HCT116 (cell line): ENCODE measurements around the gene S100A13. TPM values are rescaled to one million over a fixed set of nuclear protein-coding genes. Genes with fewer than 3 reads are reported as not detected.

Source experiments
- ATAC-seq: fragments of 200-7000 bp; cut with Tn5 transposase; 2 replicates; pipeline ENCODE4 v1.9.1; 2020; ENCODE audit warnings: mild to moderate bottlenecking, moderate library complexity
- BruUV-seq: library from RNA; stranded (reverse); fragments of 400-500 nt; replicated peaks from 2 replicates; lab custom pipeline; 2021; lab: Mats Ljungman, UMichigan
- CTCF ChIA-PET: fragments of 300-600 bp; sonication (Branson Sonifier 250); formaldehyde crosslinking; loops from one replicate; lab custom pipeline; 2021; ENCODE audit warnings: antibody characterized with exemption; lab: Charles Lee
- POLR2A ChIA-PET: fragments of 300-600, 350-600 bp; sonication (Branson Sonifier 250); formaldehyde crosslinking; loops from one replicate; lab custom pipeline; 2021; ENCODE audit warnings: antibody characterized with exemption; lab: Charles Lee
- RAD21 ChIA-PET, 2 experiments: fragments of 300-600 bp; sonication (Branson Sonifier 250); formaldehyde crosslinking; loops; one replicate each; lab custom pipeline; 2023; ENCODE audit warnings: low total read pairs in 2 of 2; ENCODE audit not compliant: uncharacterized antibody in 2 of 2, unreplicated experiment in 2 of 2, low non-redundant PET in 1 of 2; lab: Charles Lee
- DNase-seq: peaks from one replicate; pipeline ENCODE4 v3.0.0-alpha.2; 2010; ENCODE audit warnings: low read depth, low spot score
- H2AFZ ChIP-seq: fragments of 200-600 bp; shearing (Covaris generic), sonication (generic); 2 replicates; pipeline ENCODE4 v1.6.1; 2017; ENCODE audit warnings: low read depth, mixed run types, mixed read lengths, antibody characterized with exemption, low read length; ENCODE audit not compliant: poor library complexity, severe bottlenecking
- H3K27ac ChIP-seq: 2 replicates; pipeline ENCODE4 v1.5.1; 2012; ENCODE audit warnings: low read depth, low read length
- H3K27me3 ChIP-seq: fragments of 200-600 bp; sonication (generic); 2 replicates; pipeline ENCODE4 v1.6.1; 2016; ENCODE audit warnings: mixed run types, low read length, mixed read lengths; ENCODE audit not compliant: insufficient read depth
- H3K36me3 ChIP-seq, 2 experiments: fragments of 200-500 bp in 1 of 2; fragments of 200-600 bp in 1 of 2; sonication (Bioruptor generic) in 1 of 2; sonication (generic) in 1 of 2; 2 replicates each; pipeline versions ENCODE4 v1.5.1 to v1.6.1; 2014 to 2016; ENCODE audit warnings: low read length in 2 of 2, inconsistent platforms in 1 of 2, mixed read lengths in 1 of 2, mixed run types in 1 of 2; ENCODE audit not compliant: insufficient read depth in 2 of 2, control insufficient read depth in 1 of 2
- H3K4me1 ChIP-seq, 2 experiments: fragments of 200-600 bp in 1 of 2; sonication (generic) in 1 of 2; 2 replicates each; pipeline versions ENCODE4 v1.5.1 to v1.6.1; 2012 to 2017; ENCODE audit warnings: low read length in 2 of 2, inconsistent platforms in 1 of 2, mild to moderate bottlenecking in 1 of 2, mixed read lengths in 1 of 2, mixed run types in 1 of 2, moderate library complexity in 1 of 2; ENCODE audit not compliant: insufficient read depth in 2 of 2, control insufficient read depth in 1 of 2
- H3K4me2 ChIP-seq: fragments of 200-600 bp; sonication (generic); 2 replicates; pipeline ENCODE4 v1.6.1; 2017; ENCODE audit warnings: mixed run types, low read length, mixed read lengths
- H3K4me3 ChIP-seq, 2 experiments: fragments of 200-600 bp in 1 of 2; sonication (generic) in 1 of 2; replicated peaks in 1 of 2; 2 replicates each; pipeline ENCODE4 v1.5.1; 2011 to 2016; ENCODE audit warnings: low read length in 2 of 2, control low read depth in 1 of 2, low read depth in 1 of 2, mild to moderate bottlenecking in 1 of 2, mixed read lengths in 1 of 2, mixed run types in 1 of 2
- H3K79me2 ChIP-seq: fragments of 200-600 bp; sonication (generic); 2 replicates; pipeline ENCODE4 v1.6.1; 2017; ENCODE audit warnings: mild to moderate bottlenecking, mixed run types, low read length, moderate library complexity, mixed read lengths; ENCODE audit not compliant: insufficient read depth
- H3K9ac ChIP-seq: fragments of 200-600 bp; sonication (generic); 2 replicates; pipeline ENCODE4 v1.6.1; 2016; ENCODE audit warnings: low read length, mixed read lengths
- H3K9me2 ChIP-seq: fragments of 200-600 bp; sonication (generic), shearing (Covaris generic); 2 replicates; pipeline ENCODE4 v1.6.1; 2017; ENCODE audit warnings: mixed run types, mild to moderate bottlenecking, moderate library complexity; ENCODE audit not compliant: insufficient read depth
- H3K9me3 ChIP-seq, 2 experiments: fragments of 200-500 bp in 1 of 2; fragments of 200-600 bp in 1 of 2; sonication (Bioruptor generic) in 1 of 2; sonication (generic) in 1 of 2; 2 replicates each; pipeline ENCODE4 v1.6.1; 2014 to 2017; ENCODE audit warnings: low read length in 2 of 2, mixed read lengths in 2 of 2, inconsistent platforms in 1 of 2, low read depth in 1 of 2, mild to moderate bottlenecking in 1 of 2, mixed run types in 1 of 2, moderate library complexity in 1 of 2; ENCODE audit not compliant: control insufficient read depth in 1 of 2, insufficient read depth in 1 of 2
- H4K20me1 ChIP-seq: fragments of 200-600 bp; sonication (generic), shearing (Covaris generic); 2 replicates; pipeline ENCODE4 v1.6.1; 2017; ENCODE audit warnings: mixed run types, mild to moderate bottlenecking, moderate library complexity; ENCODE audit not compliant: insufficient read depth
- ATF3 ChIP-seq: IDR thresholded peaks from 2 replicates; pipeline ENCODE4 v1.6.1; 2012
- CBX3 ChIP-seq: IDR thresholded peaks from 2 replicates; pipeline ENCODE4 v1.6.1; 2012; ENCODE audit warnings: low read depth
- EGR1 ChIP-seq: IDR thresholded peaks from 2 replicates; pipeline ENCODE4 v1.6.1; 2012; ENCODE audit warnings: low read depth
- ELF1 ChIP-seq: IDR thresholded peaks from 2 replicates; pipeline ENCODE4 v1.6.1; 2012; ENCODE audit warnings: low read depth, borderline replicate concordance
- EZH2 ChIP-seq: fragments of 200-600 bp; sonication (generic); IDR thresholded peaks from 2 replicates; pipeline ENCODE4 v1.6.1; 2017; ENCODE audit warnings: antibody characterized with exemption, mixed run types
- FOSL1 ChIP-seq: IDR thresholded peaks from 2 replicates; pipeline ENCODE4 v1.6.1; 2012; ENCODE audit warnings: low read depth
- JUND ChIP-seq: IDR thresholded peaks from 2 replicates; pipeline ENCODE4 v1.6.1; 2012
- POLR2A ChIP-seq: IDR thresholded peaks from 2 replicates; pipeline ENCODE4 v1.7.0; 2011; ENCODE audit warnings: borderline replicate concordance; ENCODE audit not compliant: insufficient read depth, insufficient read length; ENCODE audit errors: extremely low read depth
- POLR2AphosphoS5 ChIP-seq: IDR thresholded peaks from 2 replicates; pipeline ENCODE4 v1.6.1; 2011; ENCODE audit warnings: mild to moderate bottlenecking, low read depth, low read length, moderate library complexity
- RAD21 ChIP-seq: IDR thresholded peaks from 2 replicates; pipeline ENCODE4 v1.6.1; 2012; ENCODE audit warnings: low read depth, mild to moderate bottlenecking
- SP1 ChIP-seq: IDR thresholded peaks from 2 replicates; pipeline ENCODE4 v1.6.1; 2012; ENCODE audit warnings: low read depth
- SRF ChIP-seq: IDR thresholded peaks from 2 replicates; pipeline ENCODE4 v1.6.1; 2012; ENCODE audit warnings: low read depth
- TCF7L2 ChIP-seq: IDR thresholded peaks from 2 replicates; pipeline ENCODE4 v1.7.0; 2011; ENCODE audit warnings: borderline replicate concordance, inconsistent platforms; ENCODE audit not compliant: insufficient read depth, insufficient read length; ENCODE audit errors: extremely low read depth
- ZNF274 ChIP-seq: fragments of 200-500 bp; sonication (Bioruptor generic); IDR thresholded peaks from 2 replicates; pipeline ENCODE4 v1.6.1; 2014; ENCODE audit warnings: mild to moderate bottlenecking, low read depth, low read length, inconsistent platforms
- intact Hi-C: fragments of 100-400 bp; cut with micrococcal nuclease; formaldehyde crosslinking; loops from 2 replicates; pipeline ENCODE4 v1.10.0; 2022
- total RNA-seq: library from RNA; stranded (reverse); gene quantifications from one replicate; pipeline ENCODE4 v1.2.1, GENCODE V29; 2021; ENCODE audit not compliant: unreplicated experiment
- TF ChIP-seq, protein P1 (sequence below): IDR thresholded peaks from 2 replicates; pipeline ENCODE4 v1.6.1; 2012; ENCODE audit warnings: low read depth
- TF ChIP-seq, protein P2 (sequence below), 3 experiments: fragments of 200-600 bp in 1 of 3; sonication (generic) in 1 of 3; IDR thresholded peaks in 2 of 3; conservative IDR thresholded peaks in 1 of 3; 2 replicates each; pipeline ENCODE4 v1.5.1; 2012 to 2017; ENCODE audit warnings: low read depth in 2 of 3, low read length in 2 of 3, antibody characterized with exemption in 1 of 3, borderline replicate concordance in 1 of 3, control low read depth in 1 of 3, mild to moderate bottlenecking in 1 of 3, mixed read lengths in 1 of 3, mixed run types in 1 of 3, moderate library complexity in 1 of 3; ENCODE audit not compliant: insufficient read depth in 1 of 3
- TF ChIP-seq, protein P3 (sequence below): IDR thresholded peaks from 2 replicates; pipeline ENCODE4 v1.6.1; 2011; ENCODE audit warnings: mild to moderate bottlenecking, low read length, moderate library complexity; ENCODE audit not compliant: insufficient replicate concordance; ENCODE audit errors: extremely low read depth
- TF ChIP-seq, protein P4 (sequence below): IDR thresholded peaks from 2 replicates; pipeline ENCODE4 v1.6.1; 2012

S100A13 gene
- total RNA-seq, 1 experiment from 2014 or later: 143 TPM

DNA sequence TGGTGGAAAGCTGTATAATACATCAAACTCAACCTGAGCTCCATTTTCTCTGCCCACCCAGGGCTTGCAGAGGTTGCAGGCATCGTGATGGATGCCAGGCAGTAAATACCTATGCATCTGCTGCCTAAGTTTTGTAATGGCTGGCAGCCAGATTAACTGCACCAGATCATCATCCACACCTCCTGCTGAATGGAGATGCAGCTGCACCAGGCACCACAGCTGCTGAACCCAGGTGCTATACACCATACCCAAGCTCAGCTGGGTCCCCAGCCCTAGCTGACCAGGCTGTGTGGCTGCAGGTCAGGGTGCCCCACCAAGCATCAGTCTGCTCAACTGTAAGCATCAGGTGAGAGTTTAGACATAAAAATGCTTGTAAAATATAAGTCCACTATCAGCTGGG lies 24.5 kb upstream of the S100A13 start:
- DNase-seq: no peak
- H3K36me3 ChIP-seq: no peaks in the 10 kb centered on the region
- RAD21 ChIA-PET: no interaction called here
- no peaks in the 10 kb centered on the region for H3K27me3 ChIP-seq
- H3K9me3 ChIP-seq: no peaks in the 10 kb centered on the region
- CTCF ChIA-PET: no interaction called here
- POLR2A ChIA-PET: interaction anchor here (2.3 kb wide), 1 partner anchor 24 kb away, joined by 7 read pairs; the partner anchor contains the start of genes S100A1 and S100A13
- no peaks in the 10 kb centered on the region for H3K9me2 ChIP-seq
- TF ChIP-seq ZNF274 (no peak), JUND (no peak), POLR2A (no peak), FOSL1 (no peak), EZH2 (no peak), SP1 (no peak), CBX3 (no peak), ATF3 (no peak), TCF7L2 (no peak), ELF1 (no peak), POLR2AphosphoS5 (no peak), RAD21 (no peak), EGR1 (no peak), SRF (no peak)
- TF ChIP-seq, protein P1, sequence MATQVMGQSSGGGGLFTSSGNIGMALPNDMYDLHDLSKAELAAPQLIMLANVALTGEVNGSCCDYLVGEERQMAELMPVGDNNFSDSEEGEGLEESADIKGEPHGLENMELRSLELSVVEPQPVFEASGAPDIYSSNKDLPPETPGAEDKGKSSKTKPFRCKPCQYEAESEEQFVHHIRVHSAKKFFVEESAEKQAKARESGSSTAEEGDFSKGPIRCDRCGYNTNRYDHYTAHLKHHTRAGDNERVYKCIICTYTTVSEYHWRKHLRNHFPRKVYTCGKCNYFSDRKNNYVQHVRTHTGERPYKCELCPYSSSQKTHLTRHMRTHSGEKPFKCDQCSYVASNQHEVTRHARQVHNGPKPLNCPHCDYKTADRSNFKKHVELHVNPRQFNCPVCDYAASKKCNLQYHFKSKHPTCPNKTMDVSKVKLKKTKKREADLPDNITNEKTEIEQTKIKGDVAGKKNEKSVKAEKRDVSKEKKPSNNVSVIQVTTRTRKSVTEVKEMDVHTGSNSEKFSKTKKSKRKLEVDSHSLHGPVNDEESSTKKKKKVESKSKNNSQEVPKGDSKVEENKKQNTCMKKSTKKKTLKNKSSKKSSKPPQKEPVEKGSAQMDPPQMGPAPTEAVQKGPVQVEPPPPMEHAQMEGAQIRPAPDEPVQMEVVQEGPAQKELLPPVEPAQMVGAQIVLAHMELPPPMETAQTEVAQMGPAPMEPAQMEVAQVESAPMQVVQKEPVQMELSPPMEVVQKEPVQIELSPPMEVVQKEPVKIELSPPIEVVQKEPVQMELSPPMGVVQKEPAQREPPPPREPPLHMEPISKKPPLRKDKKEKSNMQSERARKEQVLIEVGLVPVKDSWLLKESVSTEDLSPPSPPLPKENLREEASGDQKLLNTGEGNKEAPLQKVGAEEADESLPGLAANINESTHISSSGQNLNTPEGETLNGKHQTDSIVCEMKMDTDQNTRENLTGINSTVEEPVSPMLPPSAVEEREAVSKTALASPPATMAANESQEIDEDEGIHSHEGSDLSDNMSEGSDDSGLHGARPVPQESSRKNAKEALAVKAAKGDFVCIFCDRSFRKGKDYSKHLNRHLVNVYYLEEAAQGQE: no peak
- TF ChIP-seq, protein P2, sequence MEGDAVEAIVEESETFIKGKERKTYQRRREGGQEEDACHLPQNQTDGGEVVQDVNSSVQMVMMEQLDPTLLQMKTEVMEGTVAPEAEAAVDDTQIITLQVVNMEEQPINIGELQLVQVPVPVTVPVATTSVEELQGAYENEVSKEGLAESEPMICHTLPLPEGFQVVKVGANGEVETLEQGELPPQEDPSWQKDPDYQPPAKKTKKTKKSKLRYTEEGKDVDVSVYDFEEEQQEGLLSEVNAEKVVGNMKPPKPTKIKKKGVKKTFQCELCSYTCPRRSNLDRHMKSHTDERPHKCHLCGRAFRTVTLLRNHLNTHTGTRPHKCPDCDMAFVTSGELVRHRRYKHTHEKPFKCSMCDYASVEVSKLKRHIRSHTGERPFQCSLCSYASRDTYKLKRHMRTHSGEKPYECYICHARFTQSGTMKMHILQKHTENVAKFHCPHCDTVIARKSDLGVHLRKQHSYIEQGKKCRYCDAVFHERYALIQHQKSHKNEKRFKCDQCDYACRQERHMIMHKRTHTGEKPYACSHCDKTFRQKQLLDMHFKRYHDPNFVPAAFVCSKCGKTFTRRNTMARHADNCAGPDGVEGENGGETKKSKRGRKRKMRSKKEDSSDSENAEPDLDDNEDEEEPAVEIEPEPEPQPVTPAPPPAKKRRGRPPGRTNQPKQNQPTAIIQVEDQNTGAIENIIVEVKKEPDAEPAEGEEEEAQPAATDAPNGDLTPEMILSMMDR (IDR thresholded peaks at IDR 0.05 in 2 of 3, conservative IDR thresholded peaks at IDR 0.05 in 1 of 3; ENCODE audit: borderline replicate concordance in 1 of 3, insufficient read depth in 1 of 3, low read depth in 2 of 3, low read length in 2 of 3): no peak
- TF ChIP-seq, protein P3, sequence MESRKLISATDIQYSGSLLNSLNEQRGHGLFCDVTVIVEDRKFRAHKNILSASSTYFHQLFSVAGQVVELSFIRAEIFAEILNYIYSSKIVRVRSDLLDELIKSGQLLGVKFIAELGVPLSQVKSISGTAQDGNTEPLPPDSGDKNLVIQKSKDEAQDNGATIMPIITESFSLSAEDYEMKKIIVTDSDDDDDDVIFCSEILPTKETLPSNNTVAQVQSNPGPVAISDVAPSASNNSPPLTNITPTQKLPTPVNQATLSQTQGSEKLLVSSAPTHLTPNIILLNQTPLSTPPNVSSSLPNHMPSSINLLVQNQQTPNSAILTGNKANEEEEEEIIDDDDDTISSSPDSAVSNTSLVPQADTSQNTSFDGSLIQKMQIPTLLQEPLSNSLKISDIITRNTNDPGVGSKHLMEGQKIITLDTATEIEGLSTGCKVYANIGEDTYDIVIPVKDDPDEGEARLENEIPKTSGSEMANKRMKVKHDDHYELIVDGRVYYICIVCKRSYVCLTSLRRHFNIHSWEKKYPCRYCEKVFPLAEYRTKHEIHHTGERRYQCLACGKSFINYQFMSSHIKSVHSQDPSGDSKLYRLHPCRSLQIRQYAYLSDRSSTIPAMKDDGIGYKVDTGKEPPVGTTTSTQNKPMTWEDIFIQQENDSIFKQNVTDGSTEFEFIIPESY: no peak
- TF ChIP-seq, protein P4, sequence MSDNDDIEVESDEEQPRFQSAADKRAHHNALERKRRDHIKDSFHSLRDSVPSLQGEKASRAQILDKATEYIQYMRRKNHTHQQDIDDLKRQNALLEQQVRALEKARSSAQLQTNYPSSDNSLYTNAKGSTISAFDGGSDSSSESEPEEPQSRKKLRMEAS: no peak
- TF ChIP-seq, all 23 proteins: peak for 0
- Histone ChIP-seq H3K4me2 (no peak overlapping the region), H2AFZ (no peak overlapping the region), H3K27ac (no peak overlapping the region), H4K20me1 (no peaks in the 10 kb centered on the region), H3K79me2 (no peaks in the 10 kb centered on the region), H3K4me3 (no peak overlapping the region), H3K4me1 (peaks cover 0 to 10% of the 10 kb centered on the region in 2 experiments; a peak in 2 of 4 replicates), H3K9ac (no peak overlapping the region)
- intact Hi-C loops: no loop called here
- BruUV-seq: no TSS peak
- no peak for ATAC-seq
